ENCODE results near the gene KLF14.
"Not testable (repeated sequence)": the region's sequence is repeated elsewhere in the genome, so short reads cannot be mapped to it uniquely, and the experiment has no call there.

The KLF14 gene

GRCh38 chr7:130712416-130712815 is 21.6 kb downstream of the KLF14 start:
- DNase-seq (no peak), ATAC-seq (no peak)

- DNase-seq (no peak), ATAC-seq (no peak)
Measured at GRCh38 chr7:130708766-130709165, 25.2 kb downstream of the KLF14 start.

- ATAC-seq: no peak
- no peak for DNase-seq
Measured at GRCh38 chr7:130708001-130708400, 26.0 kb downstream of the KLF14 start.

- ATAC-seq (no peak), DNase-seq (no peak)
Measured at GRCh38 chr7:130703851-130704250, 30.2 kb downstream of the KLF14 start.

GRCh38 chr7:130701650-130702049 is 32.4 kb downstream of the KLF14 start:
- DNase-seq (no peak), ATAC-seq (no peak)

- no peak for DNase-seq
- ATAC-seq: no peak
Measured at GRCh38 chr7:130700760-130701159, 33.2 kb downstream of the KLF14 start.

GRCh38 chr7:130699686-130700085 is 34.3 kb downstream of the KLF14 start:
- peak; percentile 43 for ATAC-seq

GRCh38 chr7:130697820-130698219 is 36.2 kb downstream of the KLF14 start:
- DNase-seq (no peak), ATAC-seq (no peak)

More at GRCh38 chr7:130699686-130700085, 34.3 kb downstream of the KLF14 start:
- DNase-seq: peak; percentile 4

- ATAC-seq (no peak), DNase-seq (no peak)
Measured at GRCh38 chr7:130695840-130696239, 38.2 kb downstream of the KLF14 start.

GRCh38 chr7:130692396-130692795 is 41.6 kb downstream of the KLF14 start:
- DNase-seq, ATAC-seq: not testable (repeated sequence)

- DNase-seq (no peak), ATAC-seq (no peak)
Measured at GRCh38 chr7:130689683-130690082, 44.3 kb downstream of the KLF14 start.

GRCh38 chr7:130683026-130683425 is 51.0 kb downstream of the KLF14 start:
- no peak for ATAC-seq
- no peak for DNase-seq

Data from stimulated activated naive CD8-positive, alpha-beta T cell treated with anti-CD3 and anti-CD28 coated beads, Interleukin-15, Interleukin-2, amounts not matched to agents 100 U/mL and 50 U/mL, for 24 hours (primary cell).